ENCODE measurements around the gene VTI1A.

GRCh38 chr10:112677689-112678088 is 230.7 kb downstream of the VTI1A start:
- no peak for TF ChIP-seq POLR2AphosphoS5 (IDR thresholded peaks at IDR 0.05)
- TF ChIP-seq CTCF (IDR thresholded peaks at IDR 0.05): no peak
- TF ChIP-seq POLR2A (IDR thresholded peaks at IDR 0.05): no peak
